Umbilical cord (tissue), 2 donors: Measurements from ENCODE around the gene SSBP2. TPM values are rescaled to one million over a fixed set of nuclear protein-coding genes. Genes with fewer than 3 reads are reported as not detected.

Experiments
- DNase-seq: peaks from one replicate; pipeline ENCODE4 v3.0.0-alpha.2; 2015; ENCODE audit warnings: low spot score
- total RNA-seq: library from RNA; depleted of rRNA; stranded (reverse); fragments of >200 nt; gene quantifications from one replicate; pipeline ENCODE4 v1.2.3, GENCODE V29; 2014; ENCODE audit warnings: low replicate concordance; ENCODE audit not compliant: insufficient read depth

SSBP2 gene
- total RNA-seq: 45.3 TPM

DNA sequence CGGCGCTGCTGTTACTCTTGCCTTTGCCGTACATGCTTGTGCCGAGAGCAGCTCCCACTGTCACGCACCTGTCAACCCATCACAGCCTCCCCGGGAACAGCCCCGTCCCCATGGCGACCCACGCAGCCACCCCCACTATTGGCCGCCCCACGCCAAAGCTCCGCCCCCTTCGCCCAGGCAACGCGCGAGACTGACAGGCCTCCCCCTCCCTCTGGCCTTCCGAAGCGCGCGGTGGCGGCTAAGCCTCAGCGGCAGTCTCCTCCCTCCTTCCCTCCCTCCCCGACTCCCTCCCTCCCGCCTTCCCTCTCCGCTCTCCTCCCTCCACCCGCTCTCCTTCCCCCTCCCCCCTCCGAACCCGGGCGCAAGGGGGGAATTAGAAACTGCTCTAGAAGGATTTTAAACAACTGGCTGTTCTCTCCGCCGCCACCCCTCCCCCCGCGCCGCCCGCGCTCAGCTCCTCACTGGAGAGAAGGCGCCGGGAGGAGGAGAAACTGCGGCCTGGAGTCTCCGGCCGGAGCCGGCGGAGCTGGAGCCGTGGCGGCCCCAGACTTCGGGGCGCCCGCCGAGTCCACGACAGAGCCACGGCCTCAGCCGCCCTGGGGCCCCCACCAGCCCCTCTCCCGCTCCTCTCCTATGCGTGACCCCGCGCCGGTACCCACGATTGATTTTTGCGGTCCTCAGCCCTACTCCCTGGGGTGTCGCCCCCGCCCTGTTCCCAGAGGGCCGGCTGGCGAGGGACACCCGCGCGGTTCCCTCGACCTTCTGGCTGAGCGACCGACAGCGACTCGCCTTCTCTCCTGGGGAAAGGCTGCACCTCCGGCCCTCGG is at the start of gene SSBP2:
TSS of gene SSBP2 (minus strand) at position 89 of the 827 bp plus-strand sequence. CDS start at position 34, 55 bp downstream.
- peak; percentile 99 for DNase-seq

DNA sequence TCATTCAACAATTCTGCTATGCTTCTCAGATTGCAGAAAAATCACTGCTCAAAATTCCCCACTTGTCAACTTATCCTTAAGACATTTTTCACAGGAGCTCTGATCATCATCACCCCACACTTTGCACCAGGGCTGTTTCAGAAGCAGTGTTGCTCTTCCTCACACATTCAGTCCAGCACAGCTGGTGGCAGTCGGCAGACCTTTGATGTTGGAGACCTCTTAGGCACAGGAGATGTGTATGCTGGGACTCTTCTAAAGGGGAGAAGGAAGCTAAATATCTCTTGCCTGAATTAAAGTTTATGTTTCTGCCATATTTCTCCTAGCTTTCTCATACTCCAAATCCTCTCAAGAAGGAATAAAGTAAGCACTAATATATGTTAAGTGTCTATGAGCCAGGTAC is 44.8 kb upstream of the SSBP2 start:
- DNase-seq: no peak

DNA sequence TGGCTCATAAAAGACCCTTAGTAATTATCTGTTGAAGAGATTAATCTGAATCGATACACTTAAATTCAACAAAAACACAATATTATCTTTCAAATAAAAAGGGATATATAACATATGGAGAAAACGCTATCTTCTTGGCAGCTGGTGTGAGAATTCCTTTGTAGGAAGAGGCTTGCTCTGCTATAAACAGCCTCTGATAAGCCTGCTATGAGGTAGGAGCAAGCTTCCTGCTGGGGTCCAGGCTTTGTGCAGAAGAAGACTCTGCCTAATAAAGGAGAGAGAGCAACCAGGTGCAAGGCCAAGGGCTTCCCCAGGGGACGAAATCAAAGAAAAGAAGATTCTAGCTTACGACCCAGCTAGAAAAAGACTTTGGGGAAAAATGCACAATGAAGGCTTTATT is 43.3 kb upstream of the SSBP2 start:
- peak; percentile 73 for DNase-seq

DNA sequence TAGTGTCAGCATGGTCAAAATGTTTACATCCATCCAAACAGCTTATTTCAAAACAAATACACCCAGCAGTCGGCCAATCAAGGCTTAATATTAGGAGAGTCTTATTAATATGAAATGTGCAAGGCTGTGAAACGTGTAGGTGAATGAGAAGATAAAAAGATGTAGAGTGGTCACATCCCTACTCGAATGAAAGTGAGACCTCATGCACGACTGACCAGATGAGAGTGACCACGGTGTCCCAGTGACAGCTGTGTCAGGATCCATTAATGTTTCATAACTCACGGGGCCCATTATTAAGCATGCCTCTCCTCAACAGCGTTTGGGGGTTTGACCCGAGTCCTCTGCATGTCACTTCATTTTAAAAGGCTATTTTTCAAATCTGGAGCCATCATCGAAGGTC is 39.4 kb upstream of the SSBP2 start:
- DNase-seq: no peak

DNA sequence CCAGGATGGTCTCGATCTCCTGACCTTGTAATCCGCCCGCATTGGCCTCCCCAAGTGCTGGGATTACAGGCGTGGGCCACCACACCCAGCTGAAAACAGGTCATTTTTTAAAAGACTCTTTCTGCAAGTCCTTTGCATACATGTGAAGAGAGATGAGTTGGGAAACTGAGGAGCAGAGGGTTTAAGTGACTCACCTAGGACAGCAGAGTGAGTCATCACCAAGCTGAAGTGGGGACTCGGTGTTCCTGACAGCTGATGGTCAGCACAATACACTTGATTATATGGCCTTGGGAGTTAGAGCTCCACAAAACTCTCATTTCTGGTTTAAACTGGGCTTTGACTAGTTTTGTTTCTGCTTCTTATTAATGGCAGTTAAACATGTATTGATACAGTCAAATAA is 38.1 kb upstream of the SSBP2 start:
- no peak for DNase-seq

DNA sequence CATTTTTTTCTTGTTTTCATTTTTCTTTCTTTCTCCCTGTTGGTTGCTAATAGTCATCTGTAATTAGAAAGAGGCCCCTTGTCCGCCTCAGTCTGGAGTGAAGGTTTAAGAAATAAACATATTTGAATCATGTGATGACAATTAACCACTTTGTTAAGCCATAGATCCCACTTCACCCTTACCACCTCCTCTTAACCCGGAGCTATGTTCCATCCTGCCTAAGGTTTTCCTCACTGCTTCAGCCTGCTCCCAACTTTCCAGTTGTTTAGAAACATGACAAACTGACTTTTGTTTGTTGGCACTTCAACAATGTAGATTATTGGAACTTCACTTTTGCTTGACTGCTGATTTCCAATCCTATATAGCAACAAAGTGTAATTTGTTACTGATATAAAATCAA is 37.4 kb upstream of the SSBP2 start:
- no peak for DNase-seq

DNA sequence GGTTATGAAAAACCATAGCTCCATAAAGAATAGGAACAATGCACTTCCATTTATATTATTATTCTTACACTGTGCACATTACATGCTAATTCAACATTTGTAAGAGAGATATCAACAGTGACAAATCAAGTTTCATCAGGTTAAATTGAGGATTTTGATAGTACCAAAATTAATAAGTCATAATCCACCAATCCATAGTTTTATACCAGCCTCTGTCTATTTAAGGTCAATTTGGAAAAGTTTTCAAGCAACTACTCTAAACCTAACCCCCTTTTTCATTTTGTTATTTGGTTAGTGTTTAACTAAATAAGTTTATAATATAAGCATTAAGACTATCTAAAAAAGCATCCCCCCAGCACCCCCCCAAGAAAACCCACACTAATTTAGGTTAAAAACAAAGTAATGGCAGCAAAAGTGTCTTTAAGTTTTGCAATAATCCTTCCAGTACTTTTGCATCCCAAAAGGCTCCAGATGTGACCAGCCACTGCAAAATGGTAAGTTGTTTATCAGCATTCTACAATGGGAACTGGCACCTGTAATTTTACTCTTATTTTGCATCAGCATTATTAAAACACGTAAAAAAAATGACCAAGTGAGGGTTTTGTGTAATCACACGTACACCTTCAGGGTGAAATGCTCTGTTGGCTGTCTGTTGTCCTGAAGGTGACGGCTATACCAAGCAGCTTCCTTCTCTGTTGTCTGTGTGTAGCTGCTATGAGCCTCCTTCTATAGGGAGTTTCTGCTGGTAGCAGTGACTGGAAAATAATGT is 36.8 kb upstream of the SSBP2 start:
- DNase-seq: peak; percentile 89

DNA sequence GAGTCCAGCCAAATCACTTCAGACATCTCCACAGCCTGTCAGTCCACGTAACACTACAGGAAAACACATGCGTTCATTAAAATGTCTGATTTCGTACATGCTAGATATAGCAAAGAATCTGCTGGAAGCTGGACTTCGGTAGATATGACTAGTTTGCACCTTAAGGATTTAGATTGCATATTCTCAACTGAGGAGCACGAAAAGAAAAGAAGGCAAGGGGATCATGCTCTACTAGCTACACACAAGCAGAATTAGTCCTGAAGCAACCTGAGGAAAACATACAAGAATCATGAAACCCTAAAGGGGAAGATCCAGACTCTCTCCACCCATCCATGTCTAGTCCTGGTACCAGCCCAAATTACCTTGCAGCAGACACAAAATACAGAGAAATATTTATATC is 36.1 kb upstream of the SSBP2 start:
- peak; percentile 32 for DNase-seq

DNA sequence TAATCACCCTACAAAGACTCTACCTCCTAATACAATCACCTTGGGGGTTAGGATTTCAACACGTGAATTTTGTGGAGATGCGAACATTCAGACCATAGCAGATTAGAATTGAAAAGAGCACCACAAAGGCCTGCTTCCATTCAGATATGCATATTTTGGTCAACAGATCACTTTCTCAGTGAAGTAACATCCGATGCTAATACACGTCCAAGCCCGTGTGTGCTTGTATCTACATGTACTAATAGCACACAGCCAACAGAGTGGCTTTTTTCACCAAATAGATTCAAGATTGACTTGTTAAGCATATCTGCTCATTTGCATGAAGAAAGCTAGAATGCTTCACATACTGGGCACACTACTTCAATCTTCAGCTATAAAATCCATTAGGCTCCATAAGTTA is 35.6 kb upstream of the SSBP2 start:
- peak; percentile 65 for DNase-seq

DNA sequence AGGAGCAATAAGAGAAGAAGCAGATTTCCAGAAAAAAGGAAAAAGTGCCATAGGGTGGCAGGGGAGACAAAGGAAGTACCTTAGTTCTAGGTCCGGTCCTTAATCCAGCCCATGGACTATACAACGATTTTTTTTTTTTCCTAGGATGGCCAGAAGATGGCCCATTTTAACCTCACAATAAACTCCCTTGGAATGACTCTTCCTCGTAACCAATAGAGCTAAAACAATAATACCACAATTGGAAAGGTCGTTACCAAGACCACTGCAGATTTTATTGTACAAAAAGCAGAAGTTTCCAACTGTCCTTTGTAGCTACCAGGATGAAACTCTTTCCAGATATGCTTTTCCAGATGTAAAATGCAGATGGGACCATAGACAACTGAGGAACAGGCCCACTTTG is 34.4 kb upstream of the SSBP2 start:
- no peak for DNase-seq

DNA sequence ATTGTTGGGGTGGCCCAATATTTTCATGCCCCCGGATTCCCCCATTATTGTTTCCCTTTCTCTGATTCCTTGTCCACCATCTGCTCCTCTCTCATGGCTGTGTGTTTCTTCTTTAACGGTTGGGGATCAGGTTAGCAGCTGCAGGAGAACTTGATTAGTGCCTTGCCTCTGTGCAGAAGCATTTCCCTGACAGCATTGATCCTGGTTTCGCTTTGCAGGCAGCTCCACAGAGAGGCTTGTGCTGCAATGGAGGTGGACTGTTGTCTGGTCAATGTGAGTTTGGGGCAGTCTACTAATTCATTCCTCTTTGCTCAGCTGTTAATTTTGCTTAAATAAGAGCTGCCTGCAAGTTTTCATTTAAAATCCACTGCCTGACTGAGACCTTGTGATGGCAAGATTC is 32.5 kb upstream of the SSBP2 start:
- no peak for DNase-seq

DNA sequence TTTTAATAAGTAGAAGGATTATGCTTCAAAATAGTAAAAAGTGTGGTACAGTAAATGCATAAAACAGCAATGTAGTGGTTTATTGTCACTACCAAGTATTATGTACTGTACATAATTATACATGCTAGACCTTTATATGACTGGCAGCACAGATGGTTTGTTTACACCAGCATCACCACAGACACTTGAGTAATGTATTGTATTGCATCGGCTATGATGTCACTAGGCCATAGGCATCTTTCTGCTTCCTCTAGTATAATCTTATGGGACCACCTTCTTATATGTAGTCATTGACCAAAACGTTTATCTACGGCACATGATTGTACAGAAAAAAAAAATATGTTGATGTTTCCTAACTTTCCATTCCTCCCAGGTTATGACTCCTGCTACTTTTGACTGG is 31.9 kb upstream of the SSBP2 start:
- DNase-seq: no peak

DNA sequence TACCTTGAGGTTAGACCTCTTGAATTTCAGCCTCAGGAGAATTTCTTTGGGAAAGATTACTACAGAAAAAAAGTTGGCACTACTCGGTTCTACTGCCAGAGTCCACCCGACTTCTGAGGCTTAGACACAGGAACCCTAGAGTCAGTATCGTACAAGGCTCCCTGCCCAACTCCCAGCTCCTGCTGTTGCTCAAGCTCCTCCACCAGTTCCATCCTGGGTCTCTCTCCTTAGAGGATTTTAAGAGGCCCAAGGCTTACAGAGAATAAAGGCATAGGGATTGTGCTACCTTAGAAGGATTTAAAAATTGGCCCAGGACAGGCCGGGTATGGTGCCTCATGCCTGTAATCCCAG is 29.0 kb upstream of the SSBP2 start:
- DNase-seq: no peak

DNA sequence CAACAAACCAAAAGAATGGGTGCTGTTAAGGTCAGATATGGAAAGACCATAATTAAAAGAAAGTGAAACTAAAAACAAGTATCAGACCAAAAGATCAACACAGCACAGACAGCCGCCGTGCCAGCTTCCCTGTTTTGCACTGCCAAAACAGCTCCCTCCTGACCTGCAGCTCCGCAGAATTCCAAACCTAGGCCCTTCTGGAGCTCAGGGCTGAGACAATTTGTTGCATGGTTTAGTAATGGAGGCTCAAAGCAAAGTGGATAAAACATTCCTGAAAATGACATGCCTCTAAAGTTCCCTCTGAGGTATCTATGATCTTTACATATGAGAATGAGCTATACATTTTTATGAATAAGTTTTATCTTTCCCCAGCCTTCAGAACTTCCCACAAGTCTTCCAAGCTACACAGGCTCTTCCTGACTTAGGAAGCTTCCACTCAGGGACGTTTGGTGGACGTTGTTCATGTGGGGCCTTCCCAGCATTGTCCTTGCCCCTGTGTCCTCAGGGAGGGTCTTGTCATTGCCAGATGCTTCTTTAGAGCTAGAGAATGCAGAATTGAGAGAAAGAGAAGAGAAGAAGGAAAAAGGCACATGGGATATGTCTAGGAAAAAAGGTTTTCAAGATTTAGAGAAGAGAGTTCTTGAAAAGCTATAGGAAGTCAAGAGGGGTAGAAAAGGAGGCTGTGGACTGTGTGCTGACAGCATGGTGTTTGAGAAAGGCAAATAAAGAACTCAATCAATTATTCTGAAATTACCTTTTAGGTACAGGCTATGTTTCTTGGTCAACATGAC is 28.4 kb upstream of the SSBP2 start:
- peak; percentile 67 for DNase-seq

DNA sequence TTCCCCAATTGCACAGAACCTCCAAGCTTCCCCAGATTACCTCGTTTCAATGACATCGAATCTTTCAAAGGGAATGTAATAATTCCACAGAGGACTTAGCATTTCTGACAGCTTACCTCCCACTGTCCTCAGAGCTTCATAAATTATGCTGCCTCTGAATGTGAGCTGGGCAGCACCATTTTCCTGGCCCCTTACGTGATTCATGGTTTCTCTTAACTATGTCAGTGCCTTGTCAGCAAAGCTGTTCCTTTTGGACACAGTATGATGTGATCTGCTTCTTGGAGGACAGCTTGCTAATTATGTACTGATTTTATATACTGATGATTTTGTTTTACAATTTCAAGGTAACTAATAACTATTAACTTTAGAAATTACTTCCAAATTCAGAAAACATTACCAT is 27.7 kb upstream of the SSBP2 start:
- DNase-seq: peak; percentile 79

DNA sequence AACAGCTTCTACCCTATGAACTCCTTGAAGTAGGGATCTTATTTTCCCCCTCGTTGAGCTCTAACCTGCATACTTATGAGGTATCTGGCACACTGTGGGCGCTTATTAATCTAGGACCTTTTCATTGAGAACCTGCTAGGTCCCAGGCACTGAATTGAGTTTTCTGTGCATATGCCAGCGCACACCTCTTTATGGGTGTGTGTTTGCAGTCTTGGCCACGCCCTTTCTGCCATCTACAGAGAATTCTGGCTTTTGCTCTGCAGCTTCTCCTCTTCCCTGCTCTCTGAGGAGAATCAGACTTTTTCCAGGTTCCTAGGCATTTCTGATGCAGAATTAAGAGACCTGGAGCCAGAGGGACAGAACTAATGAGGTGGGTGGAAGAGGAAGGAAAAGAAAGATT is 25.4 kb upstream of the SSBP2 start:
- no peak for DNase-seq

DNA sequence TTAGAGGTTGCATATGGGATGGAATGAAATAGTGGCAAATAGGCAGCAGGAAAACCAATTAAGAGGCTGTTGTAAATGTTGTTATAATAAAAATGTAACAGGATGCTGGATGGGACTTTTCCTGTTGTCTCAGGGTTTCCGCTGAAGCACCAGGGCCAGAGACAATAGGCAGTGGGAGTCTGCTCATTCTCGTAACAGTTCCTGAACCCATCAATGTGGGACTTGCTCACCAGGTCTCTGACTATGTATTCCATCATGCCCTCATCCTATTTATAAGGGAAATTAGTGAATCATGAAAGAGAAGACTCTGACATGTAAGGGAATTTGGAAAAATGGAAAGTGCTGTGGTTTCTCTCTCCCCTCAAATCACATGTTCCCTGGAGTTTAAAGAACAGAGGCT is 23.5 kb upstream of the SSBP2 start:
- no peak for DNase-seq

DNA sequence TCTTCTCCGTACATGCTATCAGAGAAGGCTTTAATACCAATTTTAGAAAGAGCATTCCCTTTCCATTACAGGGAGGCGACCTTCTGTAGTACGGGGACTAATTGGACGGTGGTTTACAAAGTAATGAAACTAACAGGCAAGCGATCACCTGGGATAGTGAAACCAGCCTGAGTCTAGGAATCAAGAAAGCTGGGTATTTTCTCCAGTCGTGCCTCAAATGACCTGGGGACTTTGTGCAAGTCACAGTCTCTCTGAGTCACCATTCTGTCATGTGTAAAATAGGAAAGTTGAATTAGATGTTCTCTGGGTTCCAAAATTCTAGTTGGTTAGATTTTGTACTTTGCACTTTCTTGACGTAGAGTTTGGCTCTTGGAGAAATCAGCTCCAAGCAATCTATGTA is 22.7 kb upstream of the SSBP2 start:
- no peak for DNase-seq

DNA sequence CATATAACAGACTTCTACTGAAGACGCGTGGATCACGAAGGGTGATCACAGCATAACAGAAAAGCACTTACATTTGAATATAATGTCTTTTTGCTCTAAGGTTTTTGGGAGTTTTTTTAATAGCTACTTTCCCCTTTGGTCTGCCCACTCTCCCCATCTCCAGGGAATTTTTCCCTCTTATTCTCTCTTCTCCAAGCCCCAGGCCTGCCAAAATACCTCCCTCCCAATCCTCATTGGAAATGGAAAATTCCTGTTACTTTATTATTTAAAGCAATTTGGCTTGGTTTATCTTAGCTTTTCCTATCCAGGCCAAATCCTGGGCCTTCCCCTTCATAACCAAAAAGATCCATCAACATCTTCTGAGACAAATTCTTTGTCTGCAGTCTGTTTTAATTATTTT is 22.3 kb upstream of the SSBP2 start:
- DNase-seq: no peak

DNA sequence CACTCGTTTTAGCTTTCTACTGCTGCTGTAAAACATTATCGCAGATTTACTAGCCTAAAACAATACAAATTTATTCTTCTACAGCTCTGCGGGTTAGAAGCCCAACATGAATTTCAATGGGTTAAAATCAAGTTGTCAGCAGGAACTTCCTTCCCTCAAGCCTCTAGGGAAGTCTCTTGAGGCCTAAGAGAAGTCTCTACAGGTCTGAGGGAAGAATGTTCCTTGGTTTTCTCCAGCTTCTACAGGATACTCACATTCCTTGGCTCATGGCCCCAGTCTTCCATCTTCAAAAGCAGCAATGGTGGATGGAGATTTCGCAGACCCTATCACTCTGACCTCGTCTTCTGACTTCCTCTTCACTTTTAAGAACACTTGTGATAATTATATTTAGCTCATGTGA is 21.6 kb upstream of the SSBP2 start:
- no peak for DNase-seq

DNA sequence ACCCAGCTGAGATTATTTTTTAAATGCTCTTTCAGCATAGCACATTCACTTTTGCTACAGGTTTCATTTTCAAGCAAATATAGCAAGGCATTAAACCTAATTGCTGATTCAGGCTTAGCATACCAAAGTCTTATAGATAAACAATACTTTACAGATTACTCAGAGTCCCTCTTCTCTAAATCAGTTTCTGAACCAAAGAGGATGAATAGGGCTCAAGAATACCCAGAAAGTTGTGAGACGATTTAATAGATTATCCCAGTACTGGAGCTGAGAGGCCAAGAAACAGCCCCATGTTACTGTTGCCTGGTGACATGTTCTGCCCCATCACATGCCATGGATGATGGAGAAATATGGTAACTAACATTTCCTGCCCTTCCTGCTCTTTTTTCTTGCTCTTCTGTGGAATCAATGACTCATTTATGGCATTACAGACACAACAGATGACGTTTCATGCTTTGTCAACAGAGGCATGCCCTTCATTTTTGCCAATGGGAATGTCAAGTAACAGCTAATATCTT is 18.1 kb upstream of the SSBP2 start:
- no peak for DNase-seq

DNA sequence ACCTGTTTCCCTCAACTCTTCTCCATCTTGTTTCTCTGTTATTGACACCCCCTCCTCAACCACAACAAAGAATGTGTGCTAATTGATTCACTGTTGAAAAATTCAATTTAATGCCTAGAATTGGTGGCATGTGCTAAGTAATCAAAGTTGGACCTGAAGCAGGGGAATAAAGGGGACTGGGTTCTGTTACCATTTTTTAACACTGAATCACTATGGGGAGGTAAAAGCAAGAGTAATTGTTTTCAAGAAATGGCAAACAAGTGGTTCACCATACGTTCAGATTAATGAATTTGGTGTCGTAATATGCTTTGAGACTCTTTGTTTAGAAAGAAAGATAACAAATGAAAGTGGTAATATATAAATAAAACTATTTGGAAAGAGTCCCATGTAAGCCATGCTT is 17.0 kb upstream of the SSBP2 start:
- DNase-seq: no peak
